ENCODE measurements around the gene DICER1. TPM values are rescaled to one million over a fixed set of nuclear protein-coding genes. Genes with fewer than 3 reads are reported as not detected.

DICER1 gene
- total RNA-seq, 1 donor from 2014 or later: 71.1 TPM

- H3K4me1 ChIP-seq: peaks cover 22% of the 10 kb centered on the region
- ATAC-seq (no peak), DNase-seq (no peak)
- no peak overlapping the region for H3K4me3 ChIP-seq
- H3K9me3 ChIP-seq: no peaks in the 10 kb centered on the region
- H3K27ac ChIP-seq: no peak overlapping the region
- no peaks in the 10 kb centered on the region for H3K27me3 ChIP-seq
- peaks cover 58% of the 10 kb centered on the region for H3K36me3 ChIP-seq
- no peak for TF ChIP-seq CTCF (IDR thresholded peaks at IDR 0.05)
- intact Hi-C loops (cut with DNase I): no loop called here
These were observed 31.4 kb downstream of the DICER1 start for GRCh38 chr14:95125915-95126314.

- H3K27ac ChIP-seq: no peak overlapping the region
- H3K4me3 ChIP-seq: no peak overlapping the region
- no peaks in the 10 kb centered on the region for H3K9me3 ChIP-seq
- H3K4me1 ChIP-seq: peaks cover 22% of the 10 kb centered on the region
- intact Hi-C loops (cut with DNase I): no loop called here
- peaks cover 61% of the 10 kb centered on the region for H3K36me3 ChIP-seq
- no peaks in the 10 kb centered on the region for H3K27me3 ChIP-seq
- DNase-seq: no peak
- ATAC-seq: no peak
- no peak for TF ChIP-seq CTCF (IDR thresholded peaks at IDR 0.05)
These were observed 32.1 kb downstream of the DICER1 start for GRCh38 chr14:95125221-95125620.

- Histone ChIP-seq H3K4me3 (no peak overlapping the region), H3K36me3 (peaks cover 55% of the 10 kb centered on the region)
- DNase-seq: no peak
These were observed 33.3 kb downstream of the DICER1 start for GRCh38 chr14:95123891-95124579.

GRCh38 chr14:95122621-95122945 is 34.7 kb downstream of the DICER1 start:
- no peak for TF ChIP-seq CTCF (IDR thresholded peaks at IDR 0.05)
- intact Hi-C loops (cut with DNase I): no loop called here

More at GRCh38 chr14:95123891-95124579, 33.3 kb downstream of the DICER1 start:
- H3K4me1 ChIP-seq: peaks cover 22% of the 10 kb centered on the region
- TF ChIP-seq CTCF (IDR thresholded peaks at IDR 0.05): no peak
- no peaks in the 10 kb centered on the region for H3K9me3 ChIP-seq
- intact Hi-C loops (cut with DNase I): no loop called here
- no peak overlapping the region for H3K27ac ChIP-seq
- no peaks in the 10 kb centered on the region for H3K27me3 ChIP-seq
- ATAC-seq: no peak

DNA sequence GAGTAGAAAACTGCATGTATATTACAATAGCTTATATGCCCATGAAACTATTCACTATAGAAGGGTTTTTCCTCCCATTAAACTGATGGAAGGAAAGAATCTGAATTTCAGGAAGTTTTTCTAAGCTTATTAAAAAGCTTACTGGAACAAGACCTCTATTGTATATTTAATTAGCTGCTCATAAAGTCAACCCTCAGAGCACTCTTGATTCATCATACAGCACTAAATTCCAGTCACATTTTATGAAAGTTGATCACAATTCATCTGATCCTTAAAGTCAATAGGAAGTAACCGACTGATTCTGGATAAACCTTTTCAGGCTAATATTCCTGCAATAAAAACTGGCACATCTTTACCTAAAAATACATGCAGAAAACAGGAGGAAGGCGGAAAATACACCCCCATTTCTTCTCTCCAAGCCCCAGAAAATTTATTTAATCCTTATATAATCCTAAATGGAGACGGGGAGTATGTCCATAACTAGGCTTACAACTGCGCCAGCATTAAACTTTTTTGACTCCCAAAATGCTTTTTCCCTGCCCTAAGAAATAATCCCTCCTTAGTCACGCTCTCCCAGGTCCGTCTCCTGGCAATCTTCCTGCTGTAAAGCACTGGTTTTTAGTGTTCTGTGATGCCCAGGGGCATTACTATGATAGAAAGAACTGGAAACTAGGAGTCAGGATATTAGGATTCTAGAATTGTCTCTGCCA is 35.3 kb downstream of the DICER1 start:
- no peaks in the 10 kb centered on the region for H3K9me3 ChIP-seq
- ATAC-seq (no peak), DNase-seq (no peak)
- H3K4me3 ChIP-seq: no peak overlapping the region
- peaks cover 12% of the 10 kb centered on the region for H3K4me1 ChIP-seq
- H3K27ac ChIP-seq: no peak overlapping the region
- TF ChIP-seq CTCF (IDR thresholded peaks at IDR 0.05): no peak
- H3K36me3 ChIP-seq: peaks cover 69% of the 10 kb centered on the region
- H3K27me3 ChIP-seq: no peaks in the 10 kb centered on the region
- intact Hi-C loops (cut with DNase I): no loop called here

More at GRCh38 chr14:95122621-95122945, 34.7 kb downstream of the DICER1 start:
- Histone ChIP-seq H3K27ac (no peak overlapping the region), H3K9me3 (no peaks in the 10 kb centered on the region), H3K36me3 (peaks cover 64% of the 10 kb centered on the region), H3K4me1 (peaks cover 18% of the 10 kb centered on the region), H3K4me3 (no peak overlapping the region), H3K27me3 (no peaks in the 10 kb centered on the region)
- DNase-seq (no peak), ATAC-seq (no peak)

Measured in upper lobe of right lung (tissue), 1 donor.